ENCODE measurements around the gene FHL1. TPM values are rescaled to one million over a fixed set of nuclear protein-coding genes. Genes with fewer than 3 reads are reported as not detected.
"Not testable (repeated sequence)": the region's sequence is repeated elsewhere in the genome, so short reads cannot be mapped to it uniquely, and the experiment has no call there.

FHL1 gene
- polyA plus RNA-seq, 4 donors = 53.1 to 206 (median 77.2) TPM

GRCh38 chrX:136206916-136207315, 59.6 kb downstream of the FHL1 start:
- no peak for DNase-seq (ENCODE audit: low read depth in 4 of 4, low spot score in 3 of 4)

- DNase-seq (ENCODE audit: low read depth in 4 of 4, low spot score in 3 of 4) = no peak
These were observed 60.2 kb downstream of the FHL1 start for GRCh38 chrX:136207546-136207945.

- DNase-seq (ENCODE audit: low read depth in 4 of 4, low spot score in 3 of 4) = no peak
These were observed 61.8 kb downstream of the FHL1 start for GRCh38 chrX:136209016-136209738.

GRCh38 chrX:136209751-136210150, 62.4 kb downstream of the FHL1 start:
- DNase-seq (ENCODE audit: low read depth in 4 of 4, low spot score in 3 of 4) = no peak

GRCh38 chrX:136210243-136210642, 62.9 kb downstream of the FHL1 start:
- no peak for DNase-seq (ENCODE audit: low read depth in 4 of 4, low spot score in 3 of 4)

- DNase-seq (ENCODE audit: low read depth in 4 of 4, low spot score in 3 of 4) = no peak
These were observed 63.5 kb downstream of the FHL1 start for GRCh38 chrX:136210806-136211205.

GRCh38 chrX:136211766-136212556, 64.6 kb downstream of the FHL1 start:
- no peak for DNase-seq (ENCODE audit: low read depth in 4 of 4, low spot score in 3 of 4)

- no peak for DNase-seq (ENCODE audit: low read depth in 4 of 4, low spot score in 3 of 4)
These were observed 65.3 kb downstream of the FHL1 start for GRCh38 chrX:136212557-136213111.

- no peak for DNase-seq (ENCODE audit: low read depth in 4 of 4, low spot score in 3 of 4)
These were observed 67.2 kb downstream of the FHL1 start for GRCh38 chrX:136214551-136214950.

GRCh38 chrX:136215559-136215958, 68.2 kb downstream of the FHL1 start:
- DNase-seq (ENCODE audit: low read depth in 4 of 4, low spot score in 3 of 4) = no peak

- DNase-seq (ENCODE audit: low read depth in 4 of 4, low spot score in 3 of 4) = no peak
These were observed 72.6 kb downstream of the FHL1 start for GRCh38 chrX:136219893-136220292.

- DNase-seq (ENCODE audit: low read depth in 4 of 4, low spot score in 3 of 4) = no peak
These were observed 73.2 kb downstream of the FHL1 start for GRCh38 chrX:136220540-136220939.

GRCh38 chrX:136220951-136221350, 73.6 kb downstream of the FHL1 start:
- no peak for DNase-seq (ENCODE audit: low read depth in 4 of 4, low spot score in 3 of 4)

GRCh38 chrX:136221851-136222513, 74.6 kb downstream of the FHL1 start:
- no peak for DNase-seq (ENCODE audit: low read depth in 4 of 4, low spot score in 3 of 4)

- no peak for DNase-seq (ENCODE audit: low read depth in 4 of 4, low spot score in 3 of 4)
These were observed 79.7 kb downstream of the FHL1 start for GRCh38 chrX:136227074-136227473.

GRCh38 chrX:136227948-136228838, 80.9 kb downstream of the FHL1 start:
- no peak for DNase-seq (ENCODE audit: low read depth in 4 of 4, low spot score in 3 of 4)

GRCh38 chrX:136228839-136229207, 81.5 kb downstream of the FHL1 start:
- no peak for DNase-seq (ENCODE audit: low read depth in 4 of 4, low spot score in 3 of 4)

- no peak for DNase-seq (ENCODE audit: low read depth in 4 of 4, low spot score in 3 of 4)
These were observed 89.7 kb downstream of the FHL1 start for GRCh38 chrX:136237074-136237473.

GRCh38 chrX:136237849-136238248, 90.5 kb downstream of the FHL1 start:
- DNase-seq (ENCODE audit: low read depth in 4 of 4, low spot score in 3 of 4) = not testable (repeated sequence)

- DNase-seq (ENCODE audit: low read depth in 4 of 4, low spot score in 3 of 4) = no peak
These were observed 98.9 kb downstream of the FHL1 start for GRCh38 chrX:136246201-136246600.

Data from left renal pelvis (tissue), 4 donors.